HG02798 (cell line): ENCODE results near the gene TRIM40.
"Not testable (repeated sequence)": the region's sequence is repeated elsewhere in the genome, so short reads cannot be mapped to it uniquely, and the experiment has no call there.

Source experiments
- ATAC-seq: cut with Tn5 transposase; IDR thresholded peaks from one replicate; pipeline ENCODE4 v1.9.1; 2021; ENCODE audit warnings: mild to moderate bottlenecking; ENCODE audit not compliant: unreplicated experiment, poor library complexity

TRIM40 gene

DNA sequence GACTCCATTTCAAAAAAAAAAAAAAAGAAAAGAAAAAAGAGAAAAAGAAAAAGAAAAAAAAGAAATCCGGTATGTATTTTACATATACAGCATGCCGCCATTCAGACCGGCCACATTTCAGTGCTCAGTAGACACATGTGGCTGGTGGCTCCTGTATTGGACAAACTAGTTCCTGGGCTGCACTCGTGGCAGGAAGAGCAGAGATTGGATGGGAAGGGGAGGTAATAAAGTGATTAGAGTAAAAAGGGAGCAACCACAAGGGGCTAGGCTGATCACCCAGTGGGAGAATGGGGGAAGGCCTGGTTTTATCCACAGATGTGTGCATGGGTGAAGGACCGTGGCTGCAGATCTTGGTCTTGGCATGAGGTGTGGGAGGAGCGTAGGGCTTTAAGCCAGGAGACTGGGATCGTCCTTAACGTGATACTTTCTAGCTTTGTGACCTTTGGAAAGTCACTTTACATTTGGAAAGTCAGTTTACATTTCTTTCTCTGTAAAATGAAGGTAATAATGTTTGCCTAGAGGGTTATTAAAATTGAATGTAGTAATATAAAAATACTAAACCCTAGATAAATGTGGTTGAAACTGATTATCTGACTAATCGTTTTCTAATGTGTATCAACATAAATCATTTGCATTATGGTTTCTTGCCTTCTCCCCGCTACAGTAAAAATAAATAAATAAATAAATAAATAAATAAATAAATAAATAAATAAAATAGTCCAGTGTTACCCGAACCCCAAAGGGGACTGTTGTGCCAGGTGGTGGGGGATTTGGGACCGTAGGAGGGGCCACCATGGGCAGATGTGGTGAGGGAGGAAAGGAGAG lies 26.5 kb downstream of the TRIM40 start:
- ATAC-seq = no peak

DNA sequence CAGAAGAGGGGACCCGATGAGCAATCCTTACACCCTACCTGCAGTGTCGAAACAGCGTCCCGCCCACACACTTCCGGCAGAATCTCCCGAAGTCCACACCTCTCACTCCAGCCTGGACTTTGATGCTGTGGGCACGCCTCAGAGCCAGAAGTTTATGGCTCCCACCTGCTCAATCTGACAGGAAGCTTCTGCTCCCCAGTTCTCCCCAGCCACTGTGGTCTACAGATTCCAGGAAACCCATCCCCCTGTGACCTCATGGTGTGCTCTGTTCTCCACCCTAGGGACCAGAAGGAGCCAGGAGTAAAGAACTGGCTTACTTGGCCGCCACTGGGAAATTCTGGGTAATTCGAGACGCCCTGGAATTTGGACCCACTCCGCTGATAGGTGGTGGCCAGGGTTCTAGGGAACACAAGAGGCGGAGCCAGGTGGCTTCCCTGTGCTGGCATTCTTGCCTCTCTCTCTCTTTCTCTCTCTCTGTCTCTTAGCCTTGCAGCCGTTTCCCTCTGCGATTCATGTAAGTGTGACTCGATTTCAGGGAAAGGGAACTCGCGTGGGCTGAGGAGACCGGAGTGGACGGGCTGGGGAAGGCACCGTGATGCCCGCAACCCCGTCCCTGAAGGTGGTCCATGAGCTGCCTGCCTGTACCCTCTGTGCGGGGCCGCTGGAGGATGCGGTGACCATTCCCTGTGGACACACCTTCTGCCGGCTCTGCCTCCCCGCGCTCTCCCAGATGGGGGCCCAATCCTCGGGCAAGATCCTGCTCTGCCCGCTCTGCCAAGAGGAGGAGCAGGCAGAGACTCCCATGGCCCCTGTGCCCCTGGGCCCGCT lies 27.4 kb downstream of the TRIM40 start, which contains the start of gene TRIM15:
TSS of gene TRIM15 (plus strand) at position 457 of the 828 bp plus-strand sequence. CDS start at position 596, 139 bp downstream.
- ATAC-seq = no peak

DNA sequence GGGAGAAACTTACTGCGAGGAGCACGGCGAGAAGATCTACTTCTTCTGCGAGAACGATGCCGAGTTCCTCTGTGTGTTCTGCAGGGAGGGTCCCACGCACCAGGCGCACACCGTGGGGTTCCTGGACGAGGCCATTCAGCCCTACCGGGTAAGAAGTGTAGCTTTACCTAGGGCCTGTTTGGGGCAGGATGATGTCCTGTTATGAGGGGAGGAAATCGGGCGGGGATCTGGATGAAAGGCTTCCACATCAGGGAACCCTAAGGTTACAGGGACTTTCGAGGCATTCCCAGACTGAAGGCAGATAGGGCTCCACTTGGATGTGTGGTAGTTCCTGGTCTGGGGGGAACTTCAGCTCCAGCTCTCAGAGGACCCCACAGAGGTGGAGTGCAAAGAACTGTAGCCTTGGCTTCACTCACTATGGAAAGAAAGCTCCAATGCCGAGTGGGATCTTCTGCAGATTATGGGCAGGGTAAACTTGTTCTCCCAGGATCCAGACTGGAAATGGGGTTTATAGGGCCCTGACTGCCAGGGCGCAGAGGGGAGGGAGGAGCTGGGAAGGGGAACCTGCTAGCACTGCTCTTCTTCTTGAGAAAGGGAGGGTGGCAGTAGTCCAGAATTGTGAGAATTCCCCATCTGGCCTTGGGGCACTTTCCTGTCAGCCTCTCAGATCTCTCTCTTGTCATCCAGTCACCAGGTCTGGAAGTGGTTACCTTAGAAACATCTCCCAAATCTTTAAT lies 28.1 kb downstream of the TRIM40 start:
- no peak for ATAC-seq

DNA sequence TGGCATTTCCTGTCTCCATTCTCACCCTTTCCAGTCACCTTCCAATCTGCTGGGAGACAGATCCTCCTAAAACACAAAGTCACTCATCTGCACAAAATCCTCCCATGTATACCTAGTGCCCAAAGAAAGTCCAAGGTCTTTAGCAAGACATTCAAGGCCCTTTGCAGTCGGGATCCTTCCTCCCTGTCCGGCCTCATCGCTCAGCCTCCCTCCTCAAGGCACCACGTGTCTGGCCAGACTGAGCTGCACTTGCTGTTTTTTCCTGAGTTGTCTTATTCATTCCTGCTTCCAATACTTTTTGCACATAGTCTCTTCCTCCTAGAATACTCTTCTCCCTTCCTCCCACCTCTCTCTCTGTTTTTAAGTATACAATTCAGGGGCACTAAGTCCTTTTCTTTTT lies 28.8 kb downstream of the TRIM40 start:
- no peak for ATAC-seq

DNA sequence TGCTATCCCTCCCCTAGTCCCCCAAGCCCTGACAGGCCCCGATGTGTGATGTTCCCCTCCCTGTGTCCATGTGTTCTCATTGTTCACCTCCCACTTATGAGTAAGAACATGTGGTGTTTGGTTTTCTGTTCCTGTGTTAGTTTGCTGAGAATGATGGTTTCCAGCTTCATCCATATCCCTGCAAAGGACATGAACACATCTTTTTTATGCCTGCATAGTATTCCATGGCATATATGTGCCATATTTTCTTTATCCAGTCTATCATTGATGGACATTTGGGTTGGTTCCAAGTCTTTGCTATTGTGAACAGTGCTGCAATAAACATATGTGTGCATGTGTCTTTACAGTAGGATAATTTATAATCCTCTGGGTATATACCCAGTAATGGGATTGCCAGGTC lies 29.3 kb downstream of the TRIM40 start:
- ATAC-seq = not testable (repeated sequence)

DNA sequence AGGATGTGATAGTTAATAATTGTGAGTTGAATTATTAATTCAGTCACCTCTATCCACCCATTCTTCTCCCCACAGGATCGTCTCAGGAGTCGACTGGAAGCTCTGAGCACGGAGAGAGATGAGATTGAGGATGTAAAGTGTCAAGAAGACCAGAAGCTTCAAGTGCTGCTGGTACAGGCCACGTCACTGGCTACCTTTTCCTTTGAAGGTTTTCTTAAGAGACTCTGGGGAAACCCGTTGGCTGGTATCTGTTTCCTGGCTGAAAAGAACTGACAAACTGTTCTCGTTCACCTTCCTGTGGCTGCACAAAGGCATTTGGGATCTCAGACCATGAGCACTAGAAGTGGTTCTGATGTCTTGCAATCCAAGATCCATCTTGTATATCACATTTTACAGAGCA lies 31.2 kb downstream of the TRIM40 start:
- no peak for ATAC-seq

DNA sequence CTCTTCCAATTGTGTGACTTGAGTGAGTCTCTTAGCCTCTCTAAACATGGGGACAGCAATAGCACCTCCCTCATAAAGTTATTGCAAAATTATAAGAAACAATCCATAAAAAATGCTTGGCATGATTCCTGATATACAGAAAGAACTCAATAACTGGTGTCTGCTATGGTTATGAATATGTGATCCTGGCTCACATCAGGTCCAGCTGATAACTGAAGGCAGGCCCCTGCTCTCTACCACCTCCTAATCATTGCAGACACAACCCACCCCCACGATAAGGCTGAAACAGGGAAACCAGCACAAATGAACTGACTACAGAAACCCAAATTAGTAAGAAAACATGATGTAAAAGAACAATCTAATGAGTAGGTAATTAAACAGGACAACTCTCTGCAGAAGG lies 32.8 kb downstream of the TRIM40 start:
- ATAC-seq = no peak

DNA sequence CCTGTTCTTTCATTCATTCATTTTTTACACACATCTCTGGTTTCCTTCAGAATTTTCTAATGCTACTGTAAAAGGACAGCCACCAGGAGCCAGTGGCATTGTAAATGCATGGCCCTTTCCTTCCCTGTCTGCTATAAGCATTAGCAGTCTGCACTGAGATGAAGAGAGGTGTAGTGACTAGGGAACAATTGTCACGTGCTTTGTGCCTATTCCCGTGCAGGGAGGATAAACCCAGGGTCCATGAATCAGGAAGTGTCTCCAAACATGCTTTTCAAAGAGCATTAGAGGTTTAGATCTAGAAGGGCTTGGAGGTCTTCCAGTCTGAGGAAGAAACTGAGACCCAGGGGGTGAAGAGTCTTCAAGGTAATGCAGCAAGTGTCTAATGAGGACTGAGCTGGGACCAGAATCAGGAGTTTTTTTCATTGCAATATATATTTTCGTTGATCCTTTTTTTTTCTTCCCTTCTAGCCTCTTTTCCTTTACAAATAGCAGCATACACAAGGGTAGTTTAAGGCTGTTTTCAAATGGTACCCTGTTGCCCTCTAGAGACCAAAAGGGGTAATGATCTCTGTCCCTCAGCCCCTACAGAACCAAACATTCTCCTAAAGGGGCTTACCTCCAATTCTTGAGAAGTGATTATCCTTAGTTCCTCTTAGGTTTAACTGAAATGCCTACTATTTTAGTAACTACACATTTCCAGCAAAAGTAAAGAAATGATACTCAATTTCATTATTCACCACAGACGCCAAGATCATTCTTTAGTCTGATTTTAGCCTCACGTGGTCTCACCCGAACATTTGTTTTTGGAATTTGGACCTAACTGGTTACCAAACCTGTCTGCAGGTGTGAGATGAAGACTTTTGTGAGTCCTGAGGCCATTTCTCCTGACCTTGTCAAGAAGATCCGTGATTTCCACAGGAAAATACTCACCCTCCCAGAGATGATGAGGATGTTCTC lies 34.0 kb downstream of the TRIM40 start:
- ATAC-seq = peak; percentile 46

DNA sequence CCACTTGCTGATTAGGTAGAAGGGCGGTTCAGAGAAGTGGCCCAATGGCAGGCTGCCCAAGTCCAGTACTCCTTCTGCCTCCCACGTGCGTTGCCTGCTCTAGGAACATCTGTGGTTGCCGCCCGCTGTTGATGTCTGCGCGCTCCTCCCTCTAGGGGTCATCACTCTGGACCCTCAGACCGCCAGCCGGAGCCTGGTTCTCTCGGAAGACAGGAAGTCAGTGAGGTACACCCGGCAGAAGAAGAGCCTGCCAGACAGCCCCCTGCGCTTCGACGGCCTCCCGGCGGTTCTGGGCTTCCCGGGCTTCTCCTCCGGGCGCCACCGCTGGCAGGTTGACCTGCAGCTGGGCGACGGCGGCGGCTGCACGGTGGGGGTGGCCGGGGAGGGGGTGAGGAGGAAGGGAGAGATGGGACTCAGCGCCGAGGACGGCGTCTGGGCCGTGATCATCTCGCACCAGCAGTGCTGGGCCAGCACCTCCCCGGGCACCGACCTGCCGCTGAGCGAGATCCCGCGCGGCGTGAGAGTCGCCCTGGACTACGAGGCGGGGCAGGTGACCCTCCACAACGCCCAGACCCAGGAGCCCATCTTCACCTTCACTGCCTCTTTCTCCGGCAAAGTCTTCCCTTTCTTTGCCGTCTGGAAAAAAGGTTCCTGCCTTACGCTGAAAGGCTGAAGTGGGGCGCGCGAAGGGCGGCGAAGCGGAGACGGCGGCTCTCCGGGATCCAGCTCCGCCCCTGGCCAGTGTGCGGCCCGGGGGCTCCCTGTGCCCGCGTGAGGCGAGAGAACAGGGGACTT lies 35.9 kb downstream of the TRIM40 start:
- no peak for ATAC-seq

DNA sequence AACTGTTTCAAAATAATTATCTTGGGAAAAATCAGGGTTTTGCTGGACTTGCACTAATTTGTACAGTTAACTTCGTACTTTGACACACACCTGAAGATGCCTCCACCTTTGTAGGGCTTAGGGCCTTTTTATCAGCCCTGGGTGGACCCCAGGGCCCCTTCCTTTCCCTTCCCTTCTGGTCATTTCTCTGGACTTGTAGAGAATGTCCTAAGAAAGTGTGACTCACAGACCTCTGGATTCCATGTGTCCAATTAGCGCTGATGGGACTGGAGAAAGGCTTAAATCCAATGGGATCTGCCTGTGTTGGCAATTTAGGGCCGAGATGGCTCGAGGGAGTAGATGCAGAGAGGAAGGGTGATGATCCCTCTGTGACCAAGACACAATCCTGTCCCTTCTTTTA lies 36.7 kb downstream of the TRIM40 start:
- ATAC-seq = no peak

DNA sequence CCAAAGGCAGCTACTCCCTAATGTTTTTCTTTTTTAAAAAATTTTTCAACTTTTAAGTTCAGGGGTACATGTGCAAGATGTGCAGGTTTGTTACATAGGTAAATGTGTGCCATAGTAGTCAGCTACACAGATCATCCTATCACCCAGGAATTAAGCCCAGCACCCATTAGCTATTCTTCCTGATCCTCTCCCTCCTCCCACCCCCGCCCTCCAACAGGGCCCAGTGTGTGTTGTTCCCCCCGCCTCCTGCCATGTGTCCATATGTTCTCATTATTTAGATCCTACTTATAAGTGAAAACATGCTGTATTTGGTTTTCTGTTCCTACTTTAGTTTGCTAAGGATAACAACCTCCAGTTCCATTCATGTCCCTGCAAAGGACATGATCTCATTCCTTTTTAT lies 39.8 kb downstream of the TRIM40 start:
- ATAC-seq = no peak

DNA sequence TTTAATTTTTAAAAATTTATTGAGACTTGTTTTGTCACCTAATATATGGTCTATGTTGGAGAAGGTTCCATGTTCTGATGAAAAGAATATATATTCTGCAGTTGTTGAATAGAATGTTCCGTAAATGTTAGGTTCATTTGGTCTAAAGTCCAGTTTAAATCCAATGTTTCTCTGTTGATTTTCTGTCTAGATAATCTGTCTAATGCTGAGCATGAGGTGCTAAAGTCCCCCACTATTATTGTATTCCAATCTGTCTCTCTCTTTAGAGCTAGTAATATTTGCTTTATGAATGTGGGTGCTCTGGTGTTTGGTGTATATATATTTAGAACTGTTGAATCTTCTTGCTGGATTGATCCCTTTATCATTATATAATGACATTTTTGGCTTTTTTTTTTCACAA lies 42.9 kb downstream of the TRIM40 start:
- no peak for ATAC-seq

DNA sequence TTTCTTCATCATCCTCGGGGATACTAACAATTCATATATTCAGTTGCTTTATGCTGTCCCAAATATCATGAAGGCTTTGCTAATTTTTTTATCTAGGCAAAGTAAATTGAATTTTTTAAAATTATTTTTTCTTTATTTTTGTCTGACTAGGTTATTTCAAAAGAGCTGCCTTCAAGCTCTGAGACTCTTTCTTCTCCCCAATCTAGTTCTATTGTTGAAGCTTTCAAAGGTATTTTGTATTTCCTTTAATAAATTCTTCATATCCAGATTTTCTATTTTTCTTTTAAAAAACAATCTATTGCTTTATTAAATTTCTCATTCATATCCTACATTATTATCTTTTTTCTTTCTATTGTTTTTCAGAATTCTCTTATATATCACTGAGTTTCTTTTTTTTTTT lies 44.2 kb downstream of the TRIM40 start:
- no peak for ATAC-seq

DNA sequence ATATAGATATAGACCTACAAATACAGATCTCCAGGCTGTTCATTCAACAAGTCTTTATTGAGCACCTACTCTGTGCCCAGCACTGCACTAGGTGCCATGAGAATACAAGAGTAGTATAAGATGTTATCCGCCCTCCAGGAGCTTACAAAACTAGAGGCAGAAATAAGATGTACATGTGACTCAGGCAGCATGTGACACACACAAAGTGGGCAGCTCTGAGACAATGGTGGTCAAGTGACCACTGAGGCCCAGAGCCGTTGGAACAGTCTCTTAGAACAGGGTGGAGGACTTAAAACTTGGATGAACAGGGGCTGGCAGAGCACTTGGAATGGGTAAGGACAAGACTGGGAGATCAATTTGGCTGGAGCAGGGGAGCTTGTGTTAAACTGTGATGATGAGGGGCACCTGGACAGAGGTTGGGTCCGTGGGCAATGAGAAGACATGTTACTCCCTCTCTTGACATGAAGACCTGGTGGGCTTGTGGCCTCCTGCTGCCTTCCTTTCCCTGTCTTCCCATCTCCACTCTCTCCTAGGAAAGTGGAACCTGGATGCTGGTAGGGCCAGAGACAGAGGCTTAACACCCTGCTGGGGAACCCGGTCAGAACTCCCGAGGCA lies 48.6 kb downstream of the TRIM40 start:
- ATAC-seq = no peak

DNA sequence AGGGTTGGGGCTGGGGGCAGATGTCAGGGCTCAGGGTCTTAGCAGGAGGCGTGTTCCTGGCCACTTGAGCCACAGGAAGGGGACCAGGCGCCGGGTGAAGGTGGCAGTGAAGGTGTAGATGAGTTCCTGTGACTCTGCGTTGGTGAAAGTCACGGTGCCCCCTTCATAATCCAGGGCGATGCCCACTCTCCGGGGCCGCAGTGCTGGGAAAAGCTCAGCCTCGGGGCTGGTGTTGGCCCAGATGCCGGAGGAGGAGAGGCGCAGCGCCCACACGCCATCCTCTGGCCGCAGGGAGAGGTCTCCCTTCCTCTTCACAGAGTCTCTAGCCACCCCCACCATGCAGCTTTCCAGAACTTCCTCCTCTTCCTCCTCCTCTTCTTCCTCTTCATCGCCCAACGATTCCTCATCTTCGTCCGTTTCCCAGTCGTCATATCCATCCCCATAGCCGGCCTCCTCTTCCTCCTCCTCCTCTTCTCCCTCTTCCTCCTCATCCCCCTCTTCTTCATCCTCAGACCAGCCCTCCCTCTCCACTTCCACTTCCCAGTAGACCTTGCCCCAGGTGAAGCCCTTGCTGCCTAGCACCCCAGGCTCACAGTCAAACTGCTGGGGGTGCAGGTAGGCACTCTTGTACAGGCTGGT lies 50.0 kb downstream of the TRIM40 start:
- no peak for ATAC-seq

DNA sequence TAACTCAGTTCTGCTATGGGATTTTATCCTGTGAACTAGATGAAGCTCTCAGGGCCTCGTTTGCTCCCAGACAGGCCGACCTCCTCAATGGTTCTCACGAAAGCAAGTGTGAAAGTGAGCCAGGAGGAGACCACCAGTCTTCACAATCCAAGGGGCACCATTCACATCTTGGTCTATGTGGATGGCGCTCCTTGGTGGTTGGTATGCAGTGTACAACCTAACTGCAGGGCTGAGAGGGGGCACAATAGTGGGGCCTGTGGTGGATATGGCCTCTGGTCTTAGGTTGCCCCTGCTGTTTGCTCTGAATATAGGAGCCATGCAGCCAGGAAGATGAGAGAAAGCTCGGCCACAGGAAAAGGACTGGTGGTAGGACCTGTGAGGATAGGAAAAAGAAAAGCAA lies 52.6 kb downstream of the TRIM40 start:
- ATAC-seq = no peak

DNA sequence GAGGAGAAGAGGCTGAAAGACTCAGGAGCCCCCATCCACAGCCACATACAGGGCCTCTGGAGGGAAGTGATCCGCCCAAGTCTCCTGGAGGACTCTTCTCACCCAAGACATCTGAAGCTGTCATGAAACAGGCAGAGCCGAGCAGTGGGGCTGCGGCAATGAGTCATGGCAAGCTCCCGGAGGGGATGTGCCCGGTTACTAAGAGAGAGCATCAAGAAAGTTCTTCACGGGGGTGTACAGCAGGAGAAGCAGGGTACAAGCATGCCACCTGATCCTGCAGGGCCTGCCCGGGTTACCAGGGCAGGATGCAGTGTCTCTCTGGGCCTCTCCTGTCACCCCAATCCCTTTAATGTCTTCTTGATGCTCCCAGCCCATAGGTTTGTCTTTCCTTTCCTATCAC lies 56.1 kb downstream of the TRIM40 start:
- ATAC-seq = no peak
